ENCODE measurements around the gene MNX1.

MNX1 gene

GRCh38 chr7:157043745-157044144 is 33.3 kb upstream of the MNX1 start:
- TF ChIP-seq CTCF (IDR thresholded peaks at IDR 0.05; ENCODE audit: control extremely low read depth, extremely low read depth, low read depth, missing control alignments): no peak
- DNase-seq (ENCODE audit: extremely low spot score): no peak
- CTCF ChIA-PET: no interaction called here
- POLR2A ChIA-PET: no interaction called here

GRCh38 chr7:157041514-157042277 is 31.2 kb upstream of the MNX1 start:
- TF ChIP-seq CTCF (IDR thresholded peaks at IDR 0.05; ENCODE audit: control extremely low read depth, extremely low read depth, low read depth, missing control alignments): no peak
- DNase-seq (ENCODE audit: extremely low spot score): no peak
- CTCF ChIA-PET: no interaction called here
- POLR2A ChIA-PET: no interaction called here

- ChIA-PET POLR2A (no interaction called here), CTCF (interaction anchor here (0.9 kb wide), 1 partner anchor 13 kb away, joined by 3 read pairs; no protein-coding TSS in a partner anchor)
- no peak for DNase-seq (ENCODE audit: extremely low spot score)
- TF ChIP-seq CTCF (IDR thresholded peaks at IDR 0.05; ENCODE audit: control extremely low read depth, extremely low read depth, low read depth, missing control alignments): no peak
These were observed 30.5 kb upstream of the MNX1 start for GRCh38 chr7:157041004-157041403.

- no peak for DNase-seq (ENCODE audit: extremely low spot score)
- CTCF ChIA-PET: no interaction called here
- POLR2A ChIA-PET: no interaction called here
- TF ChIP-seq CTCF (IDR thresholded peaks at IDR 0.05; ENCODE audit: control extremely low read depth, extremely low read depth, low read depth, missing control alignments): no peak
These were observed 27.2 kb upstream of the MNX1 start for GRCh38 chr7:157037635-157038034.

- ChIA-PET CTCF (no interaction called here), POLR2A (no interaction called here)
- no peak for TF ChIP-seq CTCF (IDR thresholded peaks at IDR 0.05; ENCODE audit: control extremely low read depth, extremely low read depth, low read depth, missing control alignments)
- DNase-seq (ENCODE audit: extremely low spot score): no peak
These were observed 26.6 kb upstream of the MNX1 start for GRCh38 chr7:157037028-157037427.

- TF ChIP-seq CTCF (IDR thresholded peaks at IDR 0.05; ENCODE audit: control extremely low read depth, extremely low read depth, low read depth, missing control alignments): no peak
- CTCF ChIA-PET: no interaction called here
- DNase-seq (ENCODE audit: extremely low spot score): no peak
- POLR2A ChIA-PET: no interaction called here
These were observed 25.5 kb upstream of the MNX1 start for GRCh38 chr7:157035979-157036378.
